Measurements from ENCODE around the gene DIS3L. TPM values are rescaled to one million over a fixed set of nuclear protein-coding genes. Genes with fewer than 3 reads are reported as not detected.
"Not testable (repeated sequence)": the region's sequence is repeated elsewhere in the genome, so short reads cannot be mapped to it uniquely, and the experiment has no call there.

Gene DIS3L
- total and polyA plus RNA-seq, 2 donors from 2014 or later: 10.6 to 28.5 TPM

DNA sequence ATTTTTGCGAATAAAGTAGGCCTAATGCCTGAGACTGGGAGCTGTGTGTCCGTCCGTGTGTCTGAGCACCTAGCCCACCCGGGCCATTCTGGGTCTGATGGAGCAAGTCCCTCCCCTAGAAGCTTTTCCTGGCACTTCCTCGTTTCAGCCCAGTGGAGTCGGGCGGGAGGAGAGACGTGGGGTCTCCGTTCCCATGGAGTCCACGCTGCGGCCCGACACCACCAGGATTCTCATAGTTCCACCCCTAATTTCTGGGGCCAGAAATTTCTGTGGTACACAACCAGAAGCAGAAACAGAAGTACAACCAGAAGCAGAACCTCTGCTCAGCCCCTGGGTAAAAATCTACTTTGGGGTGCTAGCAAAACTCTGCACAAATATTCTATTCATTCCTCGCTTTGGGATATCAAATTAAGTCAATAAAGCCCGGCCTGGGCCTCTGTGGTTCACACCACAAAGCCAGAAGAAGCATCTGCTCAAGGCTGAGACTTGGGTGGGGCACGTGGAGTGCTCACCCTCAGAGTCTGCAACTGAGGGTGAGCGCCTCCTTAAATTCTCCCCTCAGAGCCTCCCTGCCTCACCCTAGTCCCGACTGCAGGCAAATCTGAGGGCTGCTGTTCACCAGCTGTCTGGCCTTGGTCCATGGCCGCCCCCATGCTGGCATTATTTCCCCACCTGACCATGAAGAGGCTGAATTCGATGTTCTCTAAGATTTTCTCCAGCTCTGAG is 38.3 kb upstream of the DIS3L start:
- H3K27me3 ChIP-seq (ENCODE audit: control insufficient read depth, insufficient read depth, low read length): peaks cover 43% of the 10 kb centered on the region
- no peak overlapping the region for H3K4me3 ChIP-seq (ENCODE audit: low read length in 3 of 3)
- TF ChIP-seq, protein P1, sequence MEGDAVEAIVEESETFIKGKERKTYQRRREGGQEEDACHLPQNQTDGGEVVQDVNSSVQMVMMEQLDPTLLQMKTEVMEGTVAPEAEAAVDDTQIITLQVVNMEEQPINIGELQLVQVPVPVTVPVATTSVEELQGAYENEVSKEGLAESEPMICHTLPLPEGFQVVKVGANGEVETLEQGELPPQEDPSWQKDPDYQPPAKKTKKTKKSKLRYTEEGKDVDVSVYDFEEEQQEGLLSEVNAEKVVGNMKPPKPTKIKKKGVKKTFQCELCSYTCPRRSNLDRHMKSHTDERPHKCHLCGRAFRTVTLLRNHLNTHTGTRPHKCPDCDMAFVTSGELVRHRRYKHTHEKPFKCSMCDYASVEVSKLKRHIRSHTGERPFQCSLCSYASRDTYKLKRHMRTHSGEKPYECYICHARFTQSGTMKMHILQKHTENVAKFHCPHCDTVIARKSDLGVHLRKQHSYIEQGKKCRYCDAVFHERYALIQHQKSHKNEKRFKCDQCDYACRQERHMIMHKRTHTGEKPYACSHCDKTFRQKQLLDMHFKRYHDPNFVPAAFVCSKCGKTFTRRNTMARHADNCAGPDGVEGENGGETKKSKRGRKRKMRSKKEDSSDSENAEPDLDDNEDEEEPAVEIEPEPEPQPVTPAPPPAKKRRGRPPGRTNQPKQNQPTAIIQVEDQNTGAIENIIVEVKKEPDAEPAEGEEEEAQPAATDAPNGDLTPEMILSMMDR (IDR thresholded peaks at IDR 0.05; ENCODE audit: borderline replicate concordance, extremely low read depth, insufficient read depth): no peak
- H3K9ac ChIP-seq (ENCODE audit: low read length in 3 of 3): no peak overlapping the region
- H3K9me3 ChIP-seq (ENCODE audit: control insufficient read depth in 2 of 3, insufficient read depth in 1 of 3, low read length in 3 of 3): no peaks in the 10 kb centered on the region
- DNase-seq (no peak), FAIRE-seq (no peak)
- H3K27ac ChIP-seq (ENCODE audit: low read depth in 2 of 2, low read length in 2 of 2): no peak overlapping the region
- no peaks in the 10 kb centered on the region for H3K36me3 ChIP-seq (ENCODE audit: control insufficient read depth in 2 of 3, insufficient read depth in 3 of 3, low read length in 3 of 3)
- intact Hi-C loops (cut with DNase I): no loop called here
- H3K4me1 ChIP-seq (ENCODE audit: control insufficient read depth in 2 of 3, insufficient read depth in 2 of 3, low read depth in 1 of 3, low read length in 3 of 3): peaks cover 0 to 10% (median 0%) of the 10 kb centered on the region in 3 donors

DNA sequence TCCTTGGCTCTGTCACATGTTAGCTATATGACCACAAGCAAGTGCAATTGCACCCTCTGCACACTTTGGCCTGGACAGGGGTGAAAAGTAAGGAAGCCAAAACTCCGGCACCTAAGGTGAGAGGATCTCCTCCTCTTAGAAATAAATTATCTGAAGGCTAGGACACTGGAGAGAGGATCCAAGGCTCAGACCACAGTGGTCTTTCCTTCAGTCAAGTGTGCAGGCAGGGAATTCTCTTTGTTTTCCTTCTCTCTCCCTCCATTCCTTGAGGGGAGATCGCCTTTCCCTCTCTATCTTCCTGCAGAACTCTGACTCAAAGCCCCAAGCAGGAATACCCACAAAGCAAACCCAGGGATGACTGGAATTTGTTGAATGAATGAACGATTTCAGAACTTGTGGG is 36.7 kb upstream of the DIS3L start:
- Histone ChIP-seq H3K4me3 (ENCODE audit: low read length in 3 of 3) (no peak overlapping the region), H3K9me3 (ENCODE audit: control insufficient read depth in 2 of 3, insufficient read depth in 1 of 3, low read length in 3 of 3) (no peaks in the 10 kb centered on the region), H3K27me3 (ENCODE audit: control insufficient read depth, insufficient read depth, low read length) (peaks cover 33% of the 10 kb centered on the region), H3K9ac (ENCODE audit: low read length in 3 of 3) (no peak overlapping the region), H3K36me3 (ENCODE audit: control insufficient read depth in 2 of 3, insufficient read depth in 3 of 3, low read length in 3 of 3) (no peaks in the 10 kb centered on the region), H3K4me1 (ENCODE audit: control insufficient read depth in 2 of 3, insufficient read depth in 2 of 3, low read depth in 1 of 3, low read length in 3 of 3) (peaks cover 0 to 10% (median 0%) of the 10 kb centered on the region in 3 donors), H3K27ac (ENCODE audit: low read depth in 2 of 2, low read length in 2 of 2) (no peak overlapping the region)
- DNase-seq (no peak), FAIRE-seq (no peak)
- intact Hi-C loops (cut with DNase I): no loop called here
- TF ChIP-seq, protein P1 (IDR thresholded peaks at IDR 0.05; ENCODE audit: borderline replicate concordance, extremely low read depth, insufficient read depth): no peak

DNA sequence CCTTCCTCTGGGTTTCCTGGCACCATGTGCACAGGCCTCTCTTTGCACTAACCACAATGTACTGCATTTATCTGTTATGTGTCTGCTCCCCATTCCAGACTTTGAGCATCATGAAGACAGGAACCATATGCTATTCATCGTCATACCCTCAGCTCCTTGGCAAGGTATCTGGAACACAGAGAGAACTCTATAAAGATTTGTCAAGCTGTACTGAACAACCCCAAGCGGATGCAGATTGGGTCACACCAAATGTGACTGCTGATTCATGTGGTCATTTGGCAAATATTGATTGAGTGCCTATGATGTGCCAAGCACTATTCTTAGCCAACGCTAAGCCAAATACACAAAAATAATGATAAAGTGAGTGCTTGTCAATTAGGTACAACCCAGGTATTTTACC is 32.3 kb upstream of the DIS3L start:
- H3K27me3 ChIP-seq (ENCODE audit: control insufficient read depth, insufficient read depth, low read length): peaks cover 12% of the 10 kb centered on the region
- no peaks in the 10 kb centered on the region for H3K9me3 ChIP-seq (ENCODE audit: control insufficient read depth in 2 of 3, insufficient read depth in 1 of 3, low read length in 3 of 3)
- FAIRE-seq (no peak), DNase-seq (no peak)
- intact Hi-C loops (cut with DNase I): no loop called here
- no peak overlapping the region for H3K27ac ChIP-seq (ENCODE audit: low read depth in 2 of 2, low read length in 2 of 2)
- no peak overlapping the region for H3K9ac ChIP-seq (ENCODE audit: low read length in 3 of 3)
- H3K36me3 ChIP-seq (ENCODE audit: control insufficient read depth in 2 of 3, insufficient read depth in 3 of 3, low read length in 3 of 3): no peaks in the 10 kb centered on the region
- TF ChIP-seq, protein P1 (IDR thresholded peaks at IDR 0.05; ENCODE audit: borderline replicate concordance, extremely low read depth, insufficient read depth): no peak
- no peaks in the 10 kb centered on the region for H3K4me1 ChIP-seq (ENCODE audit: control insufficient read depth in 2 of 3, insufficient read depth in 2 of 3, low read depth in 1 of 3, low read length in 3 of 3)
- no peak overlapping the region for H3K4me3 ChIP-seq (ENCODE audit: low read length in 3 of 3)

DNA sequence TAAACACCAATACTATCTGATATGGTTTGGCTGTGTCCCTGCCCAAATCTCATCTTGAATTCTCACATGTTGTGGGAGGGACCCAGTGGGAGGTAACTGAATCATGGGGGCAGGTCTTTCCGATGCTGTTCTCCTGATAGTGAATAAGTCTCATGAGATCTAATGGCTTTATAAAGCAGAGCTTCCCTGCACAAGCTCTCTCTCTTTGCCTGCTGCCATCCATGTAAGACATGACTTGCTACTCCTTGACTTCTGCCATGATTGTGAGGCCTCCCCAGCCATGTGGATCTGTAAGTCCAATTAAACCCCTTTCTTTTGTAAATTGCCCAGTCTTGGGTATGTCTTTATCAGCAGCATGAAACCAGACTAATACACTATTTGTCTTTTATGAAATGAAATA is 30.5 kb upstream of the DIS3L start:
- H3K4me3 ChIP-seq (ENCODE audit: low read length in 3 of 3); H3K9ac ChIP-seq (ENCODE audit: low read length in 3 of 3); H3K4me1 ChIP-seq (ENCODE audit: control insufficient read depth in 2 of 3, insufficient read depth in 2 of 3, low read depth in 1 of 3, low read length in 3 of 3); H3K36me3 ChIP-seq (ENCODE audit: control insufficient read depth in 2 of 3, insufficient read depth in 3 of 3, low read length in 3 of 3); H3K9me3 ChIP-seq (ENCODE audit: control insufficient read depth in 2 of 3, insufficient read depth in 1 of 3, low read length in 3 of 3); intact Hi-C loops (cut with DNase I); DNase-seq; H3K27me3 ChIP-seq (ENCODE audit: control insufficient read depth, insufficient read depth, low read length); H3K27ac ChIP-seq (ENCODE audit: low read depth in 2 of 2, low read length in 2 of 2); FAIRE-seq: not testable (repeated sequence)
